Natural killer cell (primary cell): ENCODE measurements around the gene FAM76A. TPM values are rescaled to one million over a fixed set of nuclear protein-coding genes. Genes with fewer than 3 reads are reported as not detected.

Experiments used
- ATAC-seq, 3 donors: fragments of 150-1000 bp in 2 of 3; fragments of 200-7000 bp in 1 of 3; cut with Tn5 transposase; 1 replicate in 1 of 3; 2 replicates in 2 of 3; pipeline ENCODE4 v1.10.0; 2021; ENCODE audit warnings: mild to moderate bottlenecking in 2 of 3, moderate library complexity in 2 of 3
- DNase-seq, 2 donors: peaks; one replicate each; pipeline versions ENCODE4 v3.0.0 to v3.0.0-alpha.2; 2013 to 2021; ENCODE audit warnings: mixed read lengths in 1 of 2
- H3K27ac ChIP-seq: one replicate; pipeline ENCODE4 v1.5.1; 2013; ENCODE audit warnings: mild to moderate bottlenecking, low read length
- H3K27me3 ChIP-seq: one replicate; pipeline ENCODE4 v1.6.1; 2013; ENCODE audit warnings: low read length; ENCODE audit not compliant: control insufficient read depth, insufficient read depth
- H3K36me3 ChIP-seq: one replicate; pipeline ENCODE4 v1.6.1; 2013; ENCODE audit warnings: low read length; ENCODE audit not compliant: control insufficient read depth, insufficient read depth
- H3K4me1 ChIP-seq: one replicate; pipeline ENCODE4 v1.6.1; 2013; ENCODE audit warnings: low read length; ENCODE audit not compliant: control insufficient read depth, insufficient read depth
- H3K4me3 ChIP-seq: one replicate; pipeline ENCODE4 v1.5.1; 2013; ENCODE audit warnings: low read length
- H3K9me3 ChIP-seq: one replicate; pipeline ENCODE4 v1.6.1; 2013; ENCODE audit warnings: low read length; ENCODE audit not compliant: control insufficient read depth, insufficient read depth
- H3K27ac Mint-ChIP-seq, 2 donors: one replicate each; pipeline ENCODE4 v1.8.0; 2022; ENCODE audit warnings: mild to moderate bottlenecking in 2 of 2, mixed read lengths in 2 of 2, moderate library complexity in 1 of 2
- H3K27me3 Mint-ChIP-seq, 2 donors: one replicate each; pipeline ENCODE4 v1.8.0; 2022; ENCODE audit warnings: low read depth in 2 of 2, mixed read lengths in 2 of 2
- H3K36me3 Mint-ChIP-seq: one replicate; pipeline ENCODE4 v1.8.0; 2022; ENCODE audit warnings: mixed read lengths
- H3K4me1 Mint-ChIP-seq, 2 donors: one replicate each; pipeline ENCODE4 v1.8.0; 2022; ENCODE audit warnings: mixed read lengths in 2 of 2
- H3K4me3 Mint-ChIP-seq: one replicate; pipeline ENCODE4 v1.8.0; 2022; ENCODE audit warnings: mild to moderate bottlenecking, moderate library complexity, mixed read lengths
- H3K9me3 Mint-ChIP-seq, 2 donors: one replicate each; pipeline ENCODE4 v1.8.0; 2022; ENCODE audit warnings: mixed read lengths in 2 of 2
- CTCF ChIP-seq: fragments of 200-600 bp; IDR thresholded peaks from one replicate; pipeline ENCODE4 v1.8.0; 2022; ENCODE audit warnings: antibody characterized with exemption
- WGBS: methylation state at CpG from one replicate; pipeline ENCODE4 v1.1.7; 2013; ENCODE audit warnings: missing lambda C conversion rate; ENCODE audit not compliant: insufficient coverage; 5-methylcytosine and 5-hydroxymethylcytosine counted together
- intact Hi-C: fragments of 100-400 bp; cut with micrococcal nuclease; formaldehyde crosslinking; loops from one replicate; pipeline ENCODE4 v1.14.2; 2022
- total RNA-seq, 4 donors: library from RNA; stranded (reverse); fragments of 120-200 nt in 1 of 4; gene quantifications; one replicate each; pipeline versions ENCODE4 v1.2.3 to v1.2.4, GENCODE V29; 2013 to 2022

Gene FAM76A
- total RNA-seq, 3 donors from 2014 or later (not counting 1 experiment from before 2014, with no cell fraction given): 19.5 to 21.8 (median 19.6) TPM

GRCh38 chr1:27736252-27736651 is 10.5 kb downstream of the FAM76A start:
- Mint-ChIP-seq H3K27ac (no peak overlapping the region), H3K36me3 (peaks cover 15% of the 10 kb centered on the region), H3K9me3 (no peaks in the 10 kb centered on the region), H3K27me3 (no peaks in the 10 kb centered on the region), H3K4me3 (no peak overlapping the region), H3K4me1 (no peaks in the 10 kb centered on the region)
- TF ChIP-seq CTCF: no peak
- Histone ChIP-seq H3K27me3 (no peaks in the 10 kb centered on the region), H3K4me1 (no peaks in the 10 kb centered on the region), H3K4me3 (no peak overlapping the region), H3K36me3 (peaks cover 34% of the 10 kb centered on the region), H3K9me3 (no peaks in the 10 kb centered on the region), H3K27ac (no peak overlapping the region)
- ATAC-seq (no peak), DNase-seq (no peak)
- WGBS: 93% methylated on average over 3 of the region's 3 CpGs
- intact Hi-C loops: no loop called here

DNA sequence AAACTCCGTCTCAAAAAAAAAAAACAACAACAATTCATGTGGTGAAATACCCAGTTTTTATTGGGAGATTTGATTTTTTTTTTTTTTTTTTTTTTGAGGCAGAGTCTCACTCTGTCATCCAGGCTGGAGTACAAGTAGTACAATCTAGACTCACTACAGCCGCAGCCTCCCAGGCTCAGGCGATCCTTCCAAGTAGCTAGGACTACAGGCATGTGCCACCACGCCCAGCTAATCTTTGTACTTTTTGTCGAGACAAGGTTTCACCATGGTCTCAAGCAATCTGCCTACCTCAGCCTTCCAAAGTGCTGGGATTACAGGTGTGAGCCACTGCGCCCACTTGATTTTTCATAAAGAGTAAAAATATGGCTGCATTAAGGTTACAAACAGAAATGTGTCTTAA is 15.4 kb downstream of the FAM76A start:
- no peak overlapping the region for H3K27ac ChIP-seq
- WGBS: 98% methylated on average over 5 of the region's 6 CpGs
- no peaks in the 10 kb centered on the region for H3K4me1 Mint-ChIP-seq
- no peak for ATAC-seq
- no peaks in the 10 kb centered on the region for H3K27me3 Mint-ChIP-seq
- H3K4me1 ChIP-seq: no peaks in the 10 kb centered on the region
- DNase-seq: no peak
- H3K36me3 Mint-ChIP-seq: peaks cover 17% of the 10 kb centered on the region
- intact Hi-C loops: no loop called here
- H3K9me3 Mint-ChIP-seq: no peaks in the 10 kb centered on the region
- H3K36me3 ChIP-seq: peaks cover 30% of the 10 kb centered on the region
- no peaks in the 10 kb centered on the region for H3K9me3 ChIP-seq
- H3K27ac Mint-ChIP-seq: no peak overlapping the region
- no peak for TF ChIP-seq CTCF
- no peak overlapping the region for H3K4me3 Mint-ChIP-seq
- no peaks in the 10 kb centered on the region for H3K27me3 ChIP-seq
- H3K4me3 ChIP-seq: no peak overlapping the region

GRCh38 chr1:27744556-27744955 is 18.8 kb downstream of the FAM76A start:
- H3K27me3 ChIP-seq: no peaks in the 10 kb centered on the region
- H3K4me1 Mint-ChIP-seq: no peaks in the 10 kb centered on the region
- no peak for TF ChIP-seq CTCF
- ATAC-seq (no peak), DNase-seq (no peak)
- H3K27ac Mint-ChIP-seq: no peak overlapping the region
- H3K27ac ChIP-seq: no peak overlapping the region
- 92% methylated on average over 5 of the region's 5 CpGs for WGBS
- H3K9me3 Mint-ChIP-seq: no peaks in the 10 kb centered on the region
- no peak overlapping the region for H3K4me3 ChIP-seq
- peaks cover 17% of the 10 kb centered on the region for H3K36me3 Mint-ChIP-seq
- no peak overlapping the region for H3K4me3 Mint-ChIP-seq
- H3K36me3 ChIP-seq: peaks cover 37% of the 10 kb centered on the region
- H3K4me1 ChIP-seq: no peaks in the 10 kb centered on the region
- intact Hi-C loops: no loop called here
- H3K27me3 Mint-ChIP-seq: no peaks in the 10 kb centered on the region
- H3K9me3 ChIP-seq: no peaks in the 10 kb centered on the region

- TF ChIP-seq CTCF: no peak
- H3K36me3 Mint-ChIP-seq: peaks cover 25% of the 10 kb centered on the region
- WGBS: 96% methylated on average over 4 of the region's 4 CpGs
- H3K27me3 ChIP-seq: no peaks in the 10 kb centered on the region
- H3K4me3 ChIP-seq: no peak overlapping the region
- ATAC-seq: no peak
- intact Hi-C loops: no loop called here
- no peak overlapping the region for H3K27ac ChIP-seq
- no peak overlapping the region for H3K27ac Mint-ChIP-seq
- no peaks in the 10 kb centered on the region for H3K4me1 Mint-ChIP-seq
- H3K4me1 ChIP-seq: no peaks in the 10 kb centered on the region
- no peaks in the 10 kb centered on the region for H3K9me3 Mint-ChIP-seq
- no peaks in the 10 kb centered on the region for H3K9me3 ChIP-seq
- H3K36me3 ChIP-seq: peaks cover 44% of the 10 kb centered on the region
- H3K27me3 Mint-ChIP-seq: no peaks in the 10 kb centered on the region
- DNase-seq: no peak
- no peak overlapping the region for H3K4me3 Mint-ChIP-seq
Observed at GRCh38 chr1:27745466-27745865, 19.7 kb downstream of the FAM76A start.
